ENCODE measurements around the gene DLK2. TPM values are rescaled to one million over a fixed set of nuclear protein-coding genes. Genes with fewer than 3 reads are reported as not detected.
"Not testable (repeated sequence)": the region's sequence is repeated elsewhere in the genome, so short reads cannot be mapped to it uniquely, and the experiment has no call there.

Gene DLK2
- total RNA-seq, 2 donors from 2014 or later: 0.14 to 0.42 TPM

DNA sequence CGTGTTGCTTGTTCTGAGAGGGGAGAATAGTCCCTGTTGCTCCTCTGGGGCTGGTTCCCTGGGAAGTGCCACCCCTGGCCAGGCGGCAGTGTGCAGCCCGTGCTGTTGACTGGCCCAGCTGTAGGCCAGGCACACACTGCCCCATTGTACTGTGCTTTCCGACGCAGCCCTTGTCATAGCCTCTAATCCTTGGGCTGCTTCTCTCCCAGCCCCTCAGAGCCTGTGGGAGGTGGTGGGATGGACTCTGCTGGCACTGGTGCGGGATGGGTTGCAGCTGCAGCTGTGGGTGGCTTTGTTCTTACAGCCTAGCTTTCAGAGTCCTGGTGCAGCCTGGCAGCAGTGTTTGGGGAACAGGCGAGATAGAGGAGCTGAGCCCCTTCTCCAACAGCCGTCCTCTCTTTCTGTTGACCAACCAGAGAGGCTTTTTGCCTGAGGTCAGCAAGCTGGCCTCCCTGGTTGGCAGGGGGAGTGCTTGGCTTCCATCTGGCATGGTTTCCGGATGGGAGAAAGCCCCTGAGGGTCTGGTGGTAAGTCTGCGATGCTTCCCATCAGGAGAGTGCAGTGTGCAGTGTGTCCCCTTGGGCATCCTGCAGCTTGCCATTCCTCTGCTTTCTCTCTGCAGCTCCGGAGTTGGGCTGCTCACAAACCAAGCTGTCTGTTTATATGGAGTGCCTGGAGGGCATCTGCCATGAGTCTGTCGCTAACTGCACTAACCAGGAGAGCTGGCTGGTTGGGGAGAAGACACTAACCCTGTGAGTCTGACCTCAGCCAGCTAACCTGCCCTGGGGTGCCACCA, 34.1 kb upstream of the DLK2 start:
- DNase-seq (ENCODE audit: low spot score): no peak
- intact Hi-C loops (cut with DNase I): no loop called here

DNA sequence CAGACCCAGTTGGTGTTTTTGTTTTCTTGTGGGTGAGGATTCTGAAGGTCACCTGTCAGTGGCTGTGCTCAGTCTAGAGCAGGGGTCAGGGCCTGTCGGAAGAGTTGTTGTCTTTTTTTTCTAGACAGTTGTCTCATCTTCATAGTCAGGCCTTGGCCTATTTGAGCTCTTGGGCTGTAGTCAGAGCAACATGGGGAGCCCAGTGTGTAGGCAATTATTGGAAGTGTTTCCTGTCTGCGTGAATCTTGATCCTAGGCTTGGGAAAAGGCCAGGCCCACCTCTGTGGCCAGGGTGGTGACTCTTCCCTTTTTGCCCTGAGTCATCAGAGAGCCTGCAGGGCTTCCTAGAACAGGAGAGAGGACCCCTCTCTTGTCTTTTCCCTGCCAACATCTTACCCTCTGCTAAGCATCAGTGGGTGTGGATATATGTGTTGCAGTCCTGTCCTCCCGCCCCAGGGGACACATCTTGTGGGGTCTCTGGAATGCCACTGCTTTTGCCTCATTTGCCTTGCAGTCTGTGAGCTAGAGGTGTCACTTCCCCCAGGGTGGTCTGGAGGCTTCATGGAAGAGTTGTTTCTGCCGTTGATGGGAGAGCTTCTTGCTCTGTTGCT, 33.4 kb upstream of the DLK2 start:
- DNase-seq (ENCODE audit: low spot score): no peak
- intact Hi-C loops (cut with DNase I): no loop called here

DNA sequence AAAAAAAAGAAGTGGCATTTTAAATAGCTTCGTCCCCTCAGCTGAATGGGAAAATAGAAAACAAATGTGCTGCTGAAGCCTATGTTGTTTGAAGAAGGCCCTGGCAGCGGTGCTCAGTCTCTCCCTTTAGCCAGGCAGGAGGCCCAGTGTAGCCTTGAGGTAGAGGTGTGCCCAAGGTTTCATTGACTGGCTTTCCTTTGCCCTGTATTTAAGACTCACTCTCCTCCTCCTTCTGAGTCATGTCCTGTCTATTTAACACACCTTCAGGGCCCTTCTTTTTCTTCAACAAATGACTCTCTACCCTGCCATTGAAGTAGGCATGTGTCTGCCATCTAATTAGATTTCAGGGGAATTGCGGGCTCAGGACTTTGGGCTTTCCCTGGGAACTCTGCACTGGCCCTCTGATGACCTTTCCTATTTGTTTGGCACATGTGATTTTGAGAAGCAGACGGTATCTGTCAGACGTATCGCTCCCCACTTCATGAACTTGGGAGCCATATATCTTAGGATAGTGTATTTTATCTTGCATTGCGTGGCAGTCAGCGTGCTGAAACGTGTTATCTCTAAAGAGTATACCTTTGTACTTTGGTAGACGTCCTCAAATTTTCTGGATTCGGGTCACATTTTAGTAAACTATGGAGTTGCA, 26.4 kb upstream of the DLK2 start:
- intact Hi-C loops (cut with DNase I): no loop called here
- no peak for DNase-seq (ENCODE audit: low spot score)

DNA sequence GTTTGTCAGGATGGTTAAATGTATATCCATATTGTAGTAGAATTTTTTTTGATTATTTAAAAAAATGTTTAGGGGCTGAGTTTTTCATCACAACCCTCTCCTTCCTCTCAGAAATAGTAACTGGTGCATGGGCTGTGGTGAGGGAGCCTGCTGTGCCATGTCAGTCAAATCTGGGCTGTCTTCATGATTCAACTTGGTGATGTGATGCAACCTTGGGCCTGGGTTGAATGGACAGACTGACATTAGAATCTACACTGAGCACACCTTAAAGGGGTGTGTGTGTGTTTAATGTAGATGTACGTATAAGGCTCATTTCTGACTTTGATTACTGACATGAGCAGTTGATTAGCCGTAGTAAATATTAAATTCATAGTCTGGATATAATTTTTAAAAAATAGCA, 25.7 kb upstream of the DLK2 start:
- DNase-seq (ENCODE audit: low spot score): no peak
- intact Hi-C loops (cut with DNase I): no loop called here

DNA sequence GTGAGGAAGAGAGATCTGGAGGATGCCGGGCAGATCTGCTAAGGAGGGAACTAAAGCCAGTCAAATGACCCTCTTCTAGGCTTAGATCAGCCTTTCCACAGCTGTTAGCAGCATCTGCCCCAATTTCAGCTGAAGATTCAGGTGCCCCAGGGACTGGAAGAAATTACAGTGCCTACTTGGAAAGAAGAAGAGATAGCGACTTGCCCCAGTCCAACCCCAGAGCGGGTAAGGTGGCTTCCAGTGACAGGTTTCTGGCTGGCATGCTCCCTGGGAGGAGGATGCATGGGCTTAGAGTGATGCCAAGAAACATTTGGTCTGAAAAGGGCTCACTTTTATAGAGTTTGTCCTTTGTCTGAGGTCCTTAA, 22.6 kb upstream of the DLK2 start:
- DNase-seq (ENCODE audit: low spot score): no peak
- intact Hi-C loops (cut with DNase I): loop anchor here in 1 of 2 donors (2.0 kb wide), 1 partner anchor 51 kb away; no protein-coding TSS in a partner anchor

DNA sequence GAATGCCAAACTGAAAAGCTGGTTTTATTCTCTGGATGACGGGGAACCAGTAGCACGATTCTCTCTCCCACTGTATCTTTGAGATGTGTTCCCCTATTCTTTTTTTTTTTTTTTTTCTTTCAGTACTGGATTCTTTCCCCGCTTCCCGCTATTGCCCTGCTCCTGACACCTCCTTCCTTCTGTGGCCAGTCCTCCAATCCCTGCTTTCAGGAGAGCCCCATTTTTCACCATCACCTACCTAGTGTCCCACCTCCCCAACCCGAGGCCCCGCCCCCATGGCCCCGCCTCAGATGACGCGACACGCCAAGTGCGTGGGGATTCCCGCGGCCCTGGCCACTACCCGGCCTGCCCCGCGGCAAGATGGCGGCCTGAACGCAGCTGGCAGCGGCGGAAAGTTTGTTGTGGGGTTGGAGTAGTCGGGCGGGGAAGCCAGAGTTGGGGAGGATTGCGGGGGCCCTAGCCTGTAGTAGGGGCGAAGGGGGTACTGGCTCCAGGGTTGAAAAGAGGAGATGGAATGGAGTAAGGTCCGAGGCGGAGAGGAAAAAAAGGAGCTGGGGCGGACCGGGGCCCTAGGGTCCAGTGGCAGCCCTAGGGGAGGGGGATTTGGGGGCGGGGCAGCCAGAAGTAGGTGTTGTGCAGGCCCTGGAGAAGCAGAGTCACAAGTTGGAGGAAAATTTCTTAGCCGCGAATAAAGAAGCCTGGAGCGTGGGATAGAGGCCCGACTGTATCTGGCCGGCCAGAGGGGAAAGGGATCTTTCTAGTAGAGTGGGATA, 22.1 kb upstream of the DLK2 start, which contains the start of gene TJAP1:
TSS of gene TJAP1 (plus strand) at position 336 of the 773 bp plus-strand sequence. CDS start 21,432 bp downstream, outside the sequence.
- intact Hi-C loops (cut with DNase I): loop anchor here in 1 of 2 donors (2.0 kb wide), 1 partner anchor 51 kb away; no protein-coding TSS in a partner anchor
- DNase-seq (ENCODE audit: low spot score): peak; percentile 97

DNA sequence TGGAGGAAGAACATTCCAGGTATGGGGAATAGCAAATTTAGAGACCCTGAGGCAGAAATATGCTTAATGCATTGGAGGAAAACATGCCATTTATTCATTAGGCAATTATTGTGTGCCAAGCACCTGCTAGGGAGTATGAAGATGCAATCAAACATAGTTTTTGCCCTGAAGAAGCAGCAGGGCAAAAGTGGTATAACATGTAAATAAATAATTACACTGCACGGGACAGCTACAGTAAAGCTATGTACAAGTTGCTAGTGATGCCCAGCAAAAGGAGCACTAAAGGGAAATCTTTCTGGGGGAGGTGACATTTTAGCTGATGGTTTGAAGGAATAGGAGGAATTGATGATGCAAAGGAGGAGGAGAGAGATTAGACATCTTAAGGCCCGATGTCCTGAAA, 21.4 kb upstream of the DLK2 start:
- intact Hi-C loops (cut with DNase I): no loop called here
- DNase-seq (ENCODE audit: low spot score): no peak

DNA sequence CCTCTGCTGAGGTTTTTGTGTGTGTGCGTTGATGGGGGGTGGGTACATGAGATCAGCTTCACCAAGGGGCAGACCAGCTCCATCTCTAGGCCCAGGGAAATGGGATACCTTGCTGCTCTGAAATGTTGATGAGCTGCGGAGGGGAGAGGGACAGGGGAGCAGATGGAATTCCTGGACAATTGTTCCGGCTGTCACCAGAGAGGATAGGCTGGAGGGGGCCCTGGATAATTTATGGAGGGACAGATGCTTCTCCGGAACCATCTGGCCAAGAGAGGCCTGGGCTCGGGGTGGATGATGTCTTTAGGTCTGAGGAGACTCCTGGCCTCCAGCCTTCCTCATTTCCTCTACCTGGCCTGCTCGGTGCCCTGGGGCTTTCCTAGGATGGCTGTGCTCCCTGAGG, 20.2 kb upstream of the DLK2 start:
- intact Hi-C loops (cut with DNase I): no loop called here

DNA sequence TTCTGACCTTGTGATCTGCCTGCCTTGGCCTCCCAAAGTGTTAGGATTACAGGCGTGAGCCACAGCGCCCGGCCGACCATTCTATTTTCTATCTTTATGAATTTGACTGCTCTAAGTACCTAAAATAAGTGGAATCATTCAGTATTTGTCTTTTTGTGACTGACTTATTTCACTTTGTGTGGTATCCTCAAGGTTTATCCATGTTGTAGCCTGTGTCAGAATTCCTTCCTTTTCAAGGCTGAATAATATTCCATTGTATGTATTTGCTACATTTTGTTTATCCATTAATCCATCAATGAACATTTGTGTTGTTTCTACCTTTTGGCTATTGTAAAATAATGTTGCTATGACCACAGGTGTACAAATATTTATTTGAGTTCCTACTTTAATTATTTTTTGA, 17.2 kb upstream of the DLK2 start:
- intact Hi-C loops (cut with DNase I): no loop called here
- DNase-seq (ENCODE audit: low spot score): no peak

More for the DNA sequence above, 20.2 kb upstream of the DLK2 start:
- no peak for DNase-seq (ENCODE audit: low spot score)

DNA sequence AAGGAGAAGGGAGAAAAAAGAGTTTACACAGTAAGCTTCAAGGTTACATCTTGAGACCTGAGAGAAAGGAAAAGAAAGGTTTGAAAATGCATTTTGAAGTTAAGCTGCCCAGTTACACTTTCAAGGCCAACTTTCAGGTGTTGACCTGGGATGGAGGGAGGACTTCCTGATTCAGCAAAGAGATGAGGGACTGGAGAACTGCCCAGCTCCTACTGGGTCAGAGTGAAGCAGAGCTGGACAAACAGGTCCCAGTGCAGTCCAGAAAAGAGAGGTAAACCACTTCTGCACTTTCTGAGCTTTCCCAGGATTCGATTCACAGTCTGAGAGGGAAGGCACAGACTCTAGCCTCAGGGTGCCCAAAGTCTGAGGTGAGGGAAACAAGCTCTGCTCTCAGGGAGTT, 16.1 kb upstream of the DLK2 start:
- intact Hi-C loops (cut with DNase I): no loop called here
- no peak for DNase-seq (ENCODE audit: low spot score)

DNA sequence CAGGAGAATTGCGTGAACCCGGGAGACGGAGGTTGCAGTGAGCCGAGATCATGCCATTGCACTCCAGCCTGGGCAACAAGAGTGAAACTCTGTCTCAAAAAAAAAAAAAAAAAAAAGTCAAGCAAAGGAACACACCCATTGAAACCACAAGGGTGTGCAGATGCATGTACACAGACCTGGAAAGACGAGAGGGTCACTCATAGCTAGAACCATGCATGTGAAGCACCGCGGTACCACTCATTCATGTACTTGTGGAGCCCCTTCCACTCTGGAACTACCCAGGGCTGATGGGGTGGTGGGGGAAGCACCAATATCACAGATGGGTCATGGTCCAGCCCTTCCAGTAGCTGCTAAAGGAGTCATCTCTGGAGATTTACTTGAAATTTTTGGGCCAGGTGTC, 14.6 kb upstream of the DLK2 start:
- DNase-seq (ENCODE audit: low spot score): no peak
- intact Hi-C loops (cut with DNase I): no loop called here

DNA sequence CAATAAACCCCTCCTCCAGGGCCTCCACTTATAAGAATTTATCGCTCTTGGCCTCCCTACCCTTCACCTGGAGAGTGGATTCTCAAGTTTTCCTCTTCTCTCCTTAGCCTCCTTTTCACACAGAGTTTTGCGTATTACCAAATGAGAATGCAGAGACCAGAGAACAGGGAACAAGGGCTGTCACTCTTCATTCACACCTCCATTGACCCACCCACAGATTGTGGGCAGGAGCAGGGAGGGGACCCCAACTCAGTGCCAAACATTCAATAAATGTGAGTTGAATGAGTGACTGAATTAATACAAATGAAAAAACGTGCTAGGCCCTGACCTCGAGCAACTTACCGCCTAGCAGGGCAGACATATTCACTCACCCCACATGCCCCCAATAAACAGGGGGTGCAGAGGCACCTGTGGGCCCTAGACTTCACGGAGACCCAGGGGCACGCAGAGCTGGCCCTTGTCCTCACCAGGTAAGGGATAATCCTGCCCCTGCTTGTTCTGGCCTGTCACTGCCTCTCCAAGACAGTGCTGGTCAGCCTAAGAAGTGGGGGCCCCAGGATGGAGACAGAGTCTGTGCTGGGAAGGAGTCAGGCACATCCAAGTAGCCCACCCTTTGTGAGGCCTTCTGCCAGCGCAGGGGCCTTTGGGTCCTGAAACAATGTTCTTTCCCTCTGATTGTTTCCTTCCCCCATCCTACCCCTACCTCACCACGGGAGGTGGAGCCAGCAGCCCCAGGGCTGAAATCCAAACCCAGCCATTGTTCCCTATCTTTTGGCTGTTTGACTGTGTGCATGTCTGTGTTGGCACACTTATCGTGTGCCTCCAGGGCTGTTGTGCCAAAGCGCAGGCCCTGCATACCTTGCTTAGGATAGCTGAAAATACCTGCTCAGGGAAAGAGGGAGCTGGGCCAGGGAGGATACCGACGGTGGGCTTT, 13.7 kb upstream of the DLK2 start:
- intact Hi-C loops (cut with DNase I): no loop called here
- no peak for DNase-seq (ENCODE audit: low spot score)

DNA sequence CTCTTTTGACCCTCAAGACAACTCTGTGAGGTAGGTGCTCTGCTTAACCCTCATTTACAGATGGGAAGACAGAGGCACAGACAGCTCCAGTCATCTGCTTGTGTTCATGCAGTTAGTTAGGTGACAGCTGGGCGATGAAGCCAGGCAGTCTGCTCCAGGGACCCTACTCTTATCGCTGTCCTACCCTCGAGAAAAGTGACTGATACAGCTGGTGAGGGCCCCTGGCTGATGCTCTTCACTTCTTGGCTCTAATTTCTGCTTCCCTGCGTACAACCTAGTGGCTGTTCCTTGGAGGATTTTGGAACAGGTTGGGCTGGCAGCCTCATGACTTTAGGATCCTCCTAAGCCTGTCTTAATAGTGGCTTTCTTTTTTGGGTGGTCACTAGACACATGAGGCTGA, 12.9 kb upstream of the DLK2 start:
- intact Hi-C loops (cut with DNase I): no loop called here
- DNase-seq (ENCODE audit: low spot score): no peak

DNA sequence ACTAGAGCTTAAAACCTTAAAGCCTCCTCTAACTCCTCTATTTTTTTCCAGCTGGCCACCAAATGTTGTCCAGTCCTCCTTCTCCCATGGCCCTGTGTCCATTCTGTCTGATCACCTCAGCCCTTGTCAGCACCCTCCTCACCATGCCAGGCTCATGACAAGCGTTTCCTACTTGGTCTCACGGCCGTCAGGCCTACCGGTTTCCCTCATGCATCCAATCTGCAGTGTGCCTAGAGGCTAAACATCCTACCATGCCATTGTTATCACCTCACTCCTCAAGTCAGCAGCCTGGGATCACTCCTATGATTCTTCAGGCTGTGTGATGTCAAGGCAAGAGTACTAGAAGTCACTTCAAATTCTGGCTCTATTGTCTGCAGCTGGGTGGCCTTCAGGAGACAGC, 12.4 kb upstream of the DLK2 start:
- no peak for DNase-seq (ENCODE audit: low spot score)
- intact Hi-C loops (cut with DNase I): no loop called here

DNA sequence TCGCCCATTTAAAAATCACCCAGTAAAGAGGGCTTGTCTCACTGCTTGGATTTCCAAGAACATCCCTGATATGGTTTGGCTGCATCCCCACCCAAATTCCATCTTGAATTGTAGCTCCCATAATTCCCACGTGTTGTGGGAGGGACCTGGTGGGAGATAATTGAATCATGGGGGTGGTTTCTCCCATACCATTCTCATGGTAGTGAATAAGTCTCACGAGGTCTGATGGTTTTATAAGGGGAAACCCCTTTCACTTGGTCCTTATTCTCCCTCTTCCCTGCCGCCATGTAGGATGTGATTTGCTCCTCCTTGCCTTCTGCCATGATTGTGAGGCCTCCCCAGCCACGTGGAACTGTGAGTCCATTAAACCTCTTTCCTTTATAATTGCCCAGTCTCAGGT, 11.9 kb upstream of the DLK2 start:
- DNase-seq (ENCODE audit: low spot score); intact Hi-C loops (cut with DNase I): not testable (repeated sequence)

DNA sequence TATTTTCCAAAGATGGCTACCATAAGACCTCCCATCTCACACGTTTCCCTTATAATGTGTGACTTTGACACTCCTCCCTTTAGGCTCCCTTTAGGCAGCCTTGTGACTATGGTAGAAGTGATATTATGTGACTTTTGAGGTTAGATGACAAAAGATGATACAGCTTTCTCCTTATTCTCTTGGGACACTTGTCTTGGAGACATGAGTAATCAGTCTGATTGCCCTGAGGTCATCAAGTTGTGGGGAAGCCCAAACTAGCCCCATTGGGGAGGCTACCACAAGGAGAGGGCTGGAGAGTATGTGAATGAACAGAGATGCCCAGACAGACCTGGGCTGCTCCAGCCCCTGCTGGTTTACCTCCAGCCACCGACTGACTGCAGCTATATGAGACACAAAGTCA, 10.6 kb upstream of the DLK2 start:
- intact Hi-C loops (cut with DNase I): no loop called here

DNA sequence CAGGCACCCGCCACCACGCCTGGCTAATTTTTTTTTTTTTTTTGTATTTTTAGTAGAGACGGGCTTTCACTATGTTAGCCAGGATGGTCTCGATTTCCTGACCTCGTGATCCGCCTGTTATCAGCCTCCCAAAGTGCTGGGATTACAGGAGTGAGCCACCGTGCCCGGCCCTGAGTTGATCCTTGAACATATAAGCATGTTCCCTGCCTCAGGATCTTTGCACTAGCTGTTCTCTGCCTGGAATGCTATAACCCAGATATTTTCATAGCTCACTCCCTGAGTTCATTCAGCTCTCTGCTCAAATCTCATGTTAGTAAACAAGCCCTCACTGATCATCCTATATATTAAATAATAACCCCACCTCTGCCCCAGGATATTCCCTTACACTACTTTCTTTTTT, 9.0 kb upstream of the DLK2 start:
- intact Hi-C loops (cut with DNase I): no loop called here
- no peak for DNase-seq (ENCODE audit: low spot score)

More for the DNA sequence above, 10.6 kb upstream of the DLK2 start:
- DNase-seq (ENCODE audit: low spot score): no peak

DNA sequence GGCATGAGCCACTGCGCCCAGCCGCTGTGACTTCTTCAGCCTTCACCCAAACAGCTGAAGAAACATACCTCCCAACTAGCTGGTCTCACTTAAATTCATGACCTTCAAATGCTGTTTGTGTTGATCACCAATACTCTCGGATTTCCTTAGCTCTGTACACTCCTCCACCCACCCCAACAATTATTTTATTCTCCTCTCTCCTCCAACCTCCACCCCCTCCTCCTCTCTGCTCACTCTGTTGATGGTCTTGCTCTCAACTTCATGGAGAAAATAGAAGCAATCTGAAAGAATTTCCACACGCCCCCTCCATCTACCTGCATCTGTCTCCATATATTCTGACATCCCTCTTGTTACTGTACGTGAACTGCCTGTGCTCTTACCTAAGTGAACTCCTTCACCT, 6.6 kb upstream of the DLK2 start:
- DNase-seq (ENCODE audit: low spot score): no peak
- intact Hi-C loops (cut with DNase I): no loop called here

DNA sequence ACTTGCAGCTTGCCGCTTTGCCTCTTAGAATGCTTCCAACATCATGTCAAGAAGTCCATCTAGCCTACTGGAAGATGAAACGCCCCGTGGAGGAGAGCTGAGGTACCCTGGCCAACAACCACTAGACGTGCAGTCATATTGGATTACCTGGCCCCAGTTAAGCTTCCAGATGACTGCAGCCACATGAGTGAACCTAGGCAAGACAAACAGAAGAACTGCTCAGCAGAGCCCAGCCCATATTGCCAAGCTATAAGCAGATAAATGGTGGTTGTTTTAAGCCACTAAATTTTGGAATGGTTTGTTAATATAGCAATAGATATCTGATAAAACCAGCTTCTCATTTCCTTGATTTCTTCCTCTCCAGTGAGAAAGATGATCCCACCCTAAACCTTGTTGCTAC, 4.7 kb upstream of the DLK2 start:
- DNase-seq (ENCODE audit: low spot score): no peak

More for the DNA sequence above, 4.7 kb upstream of the DLK2 start:
- intact Hi-C loops (cut with DNase I): no loop called here
